GM19239 (cell line): ENCODE results near the gene YWHAH.
A peak's percentile ranks its signal among the peaks of the same experiment; 100 is the strongest.

Experiments used
- DNase-seq: peaks from one replicate; pipeline ENCODE4 v3.0.0; 2011; ENCODE audit warnings: low spot score; ENCODE audit not compliant: insufficient read length
- FAIRE-seq: peaks from 2 replicates; lab custom pipeline; 2011; peaks lifted over from hg19 to GRCh38; lab: Jason Lieb, UNC

YWHAH gene

DNA sequence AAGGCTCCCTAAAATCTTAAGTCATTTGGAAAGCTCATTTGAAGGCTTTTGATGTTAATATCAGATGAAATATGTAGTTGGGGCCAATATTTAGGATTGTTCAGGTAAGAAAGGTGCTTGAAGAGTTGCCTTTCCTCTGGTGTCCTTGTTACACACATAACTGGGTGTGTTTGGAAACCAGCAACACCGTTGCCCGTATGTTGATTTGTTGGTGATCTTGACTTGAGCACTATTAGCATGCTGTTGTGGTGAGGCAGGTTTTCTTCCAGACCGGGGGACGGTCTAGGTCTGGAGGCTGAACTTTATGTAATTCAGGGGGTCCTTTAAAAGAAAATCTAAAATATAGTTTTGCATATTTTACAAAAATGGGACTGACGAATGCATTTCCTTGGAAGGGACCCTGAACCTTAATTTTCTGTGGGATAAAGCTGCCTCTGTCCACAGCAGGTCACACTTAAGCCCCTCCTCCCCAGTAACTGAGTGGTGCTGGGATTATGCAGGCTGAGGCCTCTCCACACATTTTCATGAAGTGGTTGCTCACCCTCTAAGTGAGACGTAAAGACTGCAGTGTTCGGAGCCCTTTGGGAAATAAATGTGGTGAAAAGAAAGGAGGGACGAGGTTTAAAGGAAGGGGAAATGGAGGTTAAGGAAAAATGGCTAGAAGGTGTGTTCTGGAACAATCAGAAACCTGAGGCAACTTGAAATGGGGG lies 1.8 kb downstream of the YWHAH start:
- DNase-seq (no peak), FAIRE-seq (no peak)

DNA sequence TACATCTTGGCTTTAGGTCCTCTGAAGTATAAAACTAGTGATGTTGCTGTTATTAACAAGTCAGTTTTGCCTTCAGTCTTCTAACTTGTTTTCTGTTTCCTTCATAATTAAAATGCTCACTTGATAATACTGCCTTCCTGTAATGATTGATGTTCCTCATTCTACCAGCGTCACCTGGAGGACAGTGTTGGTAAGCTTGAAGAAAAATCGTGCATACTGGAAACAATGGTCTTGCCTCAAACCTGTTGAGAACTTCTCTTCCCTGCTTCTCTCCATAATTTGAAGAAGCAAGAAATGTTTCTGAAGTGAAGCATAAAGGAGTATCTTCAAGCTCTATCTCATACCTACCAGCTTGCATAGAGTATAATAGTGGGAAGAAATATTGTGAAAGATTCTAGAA lies 3.0 kb downstream of the YWHAH start:
- FAIRE-seq (peak; percentile 92), DNase-seq (no peak)

DNA sequence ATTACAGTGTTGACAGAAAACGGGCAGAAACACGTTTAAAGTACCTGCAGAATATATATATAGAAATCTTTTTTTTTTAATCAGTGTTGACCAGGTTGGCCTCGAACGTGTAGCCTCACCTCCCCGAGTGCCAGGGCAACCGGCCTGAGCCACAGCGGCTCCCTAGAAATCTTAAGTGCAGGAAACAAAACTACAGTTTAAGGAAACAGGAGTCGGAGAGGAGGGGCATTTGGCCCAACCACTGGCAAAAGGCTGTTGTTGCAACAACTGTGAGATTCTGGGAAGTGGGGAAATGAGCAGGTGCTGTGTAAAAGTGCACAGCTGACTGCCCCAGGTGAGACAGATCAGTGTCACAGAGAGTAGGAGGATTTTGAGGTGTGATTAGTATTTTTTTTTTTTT lies 3.7 kb downstream of the YWHAH start:
- DNase-seq (no peak), FAIRE-seq (no peak)

DNA sequence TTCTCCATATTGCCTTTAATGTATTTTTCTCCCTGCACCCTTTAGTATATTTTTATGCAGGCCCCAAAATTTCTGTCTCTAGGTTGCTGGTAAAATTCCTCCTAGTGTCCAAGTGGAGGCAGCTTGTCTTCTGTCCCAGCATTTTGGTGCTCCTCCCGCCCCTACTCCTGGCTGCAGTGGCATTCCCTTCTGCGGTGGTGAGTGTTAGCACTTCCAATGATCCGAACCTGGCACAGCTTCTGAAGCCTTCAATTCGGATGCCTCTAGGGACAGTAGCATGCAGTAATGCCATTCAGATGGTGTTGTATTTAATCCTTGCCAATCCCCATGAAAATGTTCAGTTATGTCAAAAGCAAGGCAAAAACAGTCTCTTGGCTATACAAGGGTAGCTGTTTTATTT lies 5.9 kb downstream of the YWHAH start:
- FAIRE-seq = no peak
- no peak for DNase-seq

DNA sequence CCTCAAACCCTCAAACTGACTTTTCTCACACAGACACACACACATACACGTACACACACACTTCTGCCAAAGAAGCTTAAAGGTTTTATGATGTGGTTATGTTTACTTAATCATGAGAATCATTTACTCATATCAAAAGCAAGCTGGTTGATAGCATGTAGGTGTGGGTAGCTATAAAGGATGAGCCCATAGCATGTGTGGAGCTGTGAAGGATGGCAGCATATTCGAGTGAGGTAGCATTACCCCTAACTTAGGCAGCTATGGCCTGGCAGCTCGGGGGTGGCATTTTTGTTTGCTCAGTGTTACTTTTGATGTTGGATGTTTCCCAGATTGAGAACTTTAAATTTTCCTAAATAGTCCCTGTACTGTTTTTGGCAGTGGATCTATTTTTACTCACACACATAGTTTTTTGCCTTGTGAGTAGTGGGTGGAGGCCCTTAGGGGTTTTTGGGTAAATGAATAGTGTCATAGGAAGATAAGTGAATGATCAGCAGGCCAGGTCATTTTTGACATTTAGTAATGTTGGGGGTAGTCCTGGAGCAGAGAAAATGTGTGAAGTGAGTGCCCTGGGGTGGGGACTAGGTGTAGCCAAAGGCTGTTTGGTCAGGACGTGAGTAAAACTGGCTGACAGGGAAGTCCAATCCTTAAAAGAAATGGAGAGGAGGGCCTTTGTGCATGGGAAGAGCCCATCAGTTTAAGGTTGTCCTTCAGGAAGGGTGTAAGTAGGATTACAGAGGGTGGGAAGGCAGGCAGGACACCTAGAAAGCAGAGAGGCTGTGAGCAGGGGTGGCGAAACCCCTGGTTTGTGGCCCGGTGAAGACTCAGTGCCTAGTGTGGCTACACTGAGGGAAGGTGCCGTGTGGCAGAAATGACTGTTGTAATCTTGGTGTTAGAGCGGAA lies 7.1 kb downstream of the YWHAH start:
- FAIRE-seq (no peak), DNase-seq (no peak)

DNA sequence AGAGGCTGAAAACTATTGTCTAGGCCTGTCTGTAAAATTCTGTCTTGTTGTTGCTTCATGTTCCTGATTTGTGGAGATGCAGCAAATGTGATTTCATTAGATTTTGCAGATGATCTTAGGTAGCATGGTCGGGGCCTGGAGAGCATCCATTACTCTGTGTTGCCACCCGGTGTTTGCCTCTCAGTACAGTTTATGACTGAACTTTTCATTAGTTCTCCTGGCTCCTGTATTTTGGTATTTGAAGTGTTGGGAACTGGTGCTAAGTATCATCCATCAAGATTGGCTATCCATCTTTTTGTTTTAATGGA lies 7.7 kb downstream of the YWHAH start:
- DNase-seq = no peak
- no peak for FAIRE-seq

DNA sequence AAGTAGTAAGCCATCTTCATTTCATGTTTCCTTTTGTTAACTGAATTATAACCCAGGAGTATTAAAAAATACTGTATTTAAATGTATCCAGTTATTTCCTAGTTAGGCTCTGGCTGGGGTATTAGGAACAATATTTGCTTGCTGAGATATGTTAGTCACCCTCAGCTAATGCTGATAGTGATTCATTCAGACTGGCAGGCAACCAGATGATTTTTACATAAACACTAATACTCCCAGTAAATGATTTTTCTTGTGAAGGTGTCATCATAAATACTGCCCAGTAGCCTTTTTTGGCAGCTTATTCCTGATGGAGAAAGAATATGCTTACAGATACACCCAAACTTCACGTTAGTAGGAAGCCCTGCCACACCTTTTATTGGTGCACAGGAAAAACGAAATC lies 8.1 kb downstream of the YWHAH start:
- no peak for DNase-seq
- FAIRE-seq = no peak

DNA sequence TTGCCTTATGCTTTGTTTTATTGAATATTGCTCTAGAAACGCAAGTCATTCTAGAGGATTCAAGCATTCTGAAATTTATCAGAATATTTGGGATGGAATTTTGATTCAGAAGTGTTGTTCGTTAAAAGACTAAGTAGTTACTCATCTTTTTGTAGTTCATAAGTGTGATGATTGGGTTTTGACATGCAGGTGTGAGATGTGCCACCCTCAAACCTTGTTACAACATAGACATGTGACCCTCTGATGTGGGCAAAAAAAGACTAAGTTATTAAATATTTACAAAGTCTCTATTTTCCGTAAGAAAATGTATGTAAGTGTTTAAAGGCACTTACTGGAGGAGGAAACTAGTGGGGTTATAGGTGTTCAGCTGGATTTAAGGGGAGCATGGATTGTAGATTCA lies 8.9 kb downstream of the YWHAH start:
- DNase-seq (no peak), FAIRE-seq (no peak)

DNA sequence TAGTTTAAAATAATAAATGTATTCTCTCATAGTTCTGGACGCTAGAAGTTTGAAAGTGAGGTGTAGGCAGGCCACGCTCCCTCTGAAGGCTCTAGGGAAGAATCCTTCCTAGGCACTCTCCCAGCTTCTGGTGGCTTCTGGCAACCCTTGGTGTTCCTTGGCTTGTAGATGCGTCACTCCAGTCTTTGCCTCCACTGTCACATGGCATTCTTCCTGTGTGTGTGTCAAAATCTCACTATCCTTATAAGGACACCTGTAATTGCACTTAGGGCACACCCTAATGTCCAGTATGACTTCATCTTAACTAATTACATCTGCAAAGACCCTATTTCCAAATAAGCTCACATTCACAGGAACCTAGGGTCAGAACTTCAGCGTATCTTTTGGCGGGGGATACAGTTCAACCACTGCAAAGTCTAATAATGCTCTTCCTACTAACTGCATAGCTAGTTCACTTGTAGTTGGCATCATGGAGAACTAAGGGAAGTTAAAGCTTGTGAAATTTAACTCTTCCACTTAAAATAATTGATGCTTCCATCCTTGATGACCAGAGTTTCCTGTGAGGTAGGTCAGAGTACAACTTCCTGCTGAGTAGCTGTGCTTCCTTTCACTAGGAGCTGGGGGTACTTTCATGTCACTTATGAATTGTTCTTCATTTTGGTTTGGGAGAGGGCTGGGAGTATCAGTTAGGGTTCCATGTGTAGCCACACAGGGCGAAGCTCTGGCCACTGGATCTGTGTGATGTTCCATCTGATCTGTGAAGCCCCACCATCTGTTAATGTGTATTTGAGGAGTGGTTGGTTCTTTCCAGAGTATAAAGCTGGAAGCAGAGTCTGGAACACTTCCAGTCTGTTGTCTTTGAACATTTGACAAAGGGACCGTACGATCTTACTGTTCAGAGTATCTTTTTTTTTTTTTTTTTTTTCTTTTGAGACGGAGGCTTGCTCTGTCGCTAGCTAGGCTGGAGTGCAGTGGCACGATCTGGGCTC lies 10.5 kb downstream of the YWHAH start:
- FAIRE-seq = no peak

DNA sequence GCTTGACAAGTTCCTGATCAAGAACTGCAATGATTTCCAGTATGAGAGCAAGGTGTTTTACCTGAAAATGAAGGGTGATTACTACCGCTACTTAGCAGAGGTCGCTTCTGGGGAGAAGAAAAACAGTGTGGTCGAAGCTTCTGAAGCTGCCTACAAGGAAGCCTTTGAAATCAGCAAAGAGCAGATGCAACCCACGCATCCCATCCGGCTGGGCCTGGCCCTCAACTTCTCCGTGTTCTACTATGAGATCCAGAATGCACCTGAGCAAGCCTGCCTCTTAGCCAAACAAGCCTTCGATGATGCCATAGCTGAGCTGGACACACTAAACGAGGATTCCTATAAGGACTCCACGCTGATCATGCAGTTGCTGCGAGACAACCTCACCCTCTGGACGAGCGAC lies 12.0 kb downstream of the YWHAH start:
- FAIRE-seq = no peak
- no peak for DNase-seq

More for the DNA sequence above, 10.5 kb downstream of the YWHAH start:
- no peak for DNase-seq

DNA sequence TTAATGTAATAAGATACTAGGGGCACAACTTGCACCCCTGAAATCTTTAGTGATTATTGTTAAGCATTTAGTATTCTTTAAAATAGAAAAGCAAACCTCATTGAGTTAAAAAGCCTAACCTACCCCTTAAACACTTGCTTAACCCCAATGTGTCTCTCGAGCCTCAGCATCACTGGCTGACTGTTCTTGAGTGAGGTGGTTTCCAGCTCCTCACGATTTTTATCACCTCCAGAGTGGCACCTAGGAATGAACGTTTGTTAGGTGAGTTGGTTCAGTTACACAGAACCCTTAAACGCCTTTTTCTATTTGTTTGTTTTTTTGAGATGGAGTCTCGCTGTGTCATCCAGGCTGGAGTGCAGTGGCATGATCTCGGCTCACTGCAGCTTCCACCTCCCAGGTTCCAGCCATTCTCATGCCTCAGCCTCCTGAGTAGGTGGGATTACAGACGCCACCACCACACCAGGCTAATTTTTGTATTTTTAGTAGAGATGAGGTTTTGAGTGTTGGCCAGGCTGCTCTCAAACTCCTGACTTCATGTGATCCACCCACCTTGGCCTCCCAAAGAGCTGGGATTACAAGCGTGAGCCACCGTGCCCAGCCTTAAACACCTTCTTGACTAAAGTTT lies 13.7 kb downstream of the YWHAH start:
- DNase-seq (no peak), FAIRE-seq (no peak)

DNA sequence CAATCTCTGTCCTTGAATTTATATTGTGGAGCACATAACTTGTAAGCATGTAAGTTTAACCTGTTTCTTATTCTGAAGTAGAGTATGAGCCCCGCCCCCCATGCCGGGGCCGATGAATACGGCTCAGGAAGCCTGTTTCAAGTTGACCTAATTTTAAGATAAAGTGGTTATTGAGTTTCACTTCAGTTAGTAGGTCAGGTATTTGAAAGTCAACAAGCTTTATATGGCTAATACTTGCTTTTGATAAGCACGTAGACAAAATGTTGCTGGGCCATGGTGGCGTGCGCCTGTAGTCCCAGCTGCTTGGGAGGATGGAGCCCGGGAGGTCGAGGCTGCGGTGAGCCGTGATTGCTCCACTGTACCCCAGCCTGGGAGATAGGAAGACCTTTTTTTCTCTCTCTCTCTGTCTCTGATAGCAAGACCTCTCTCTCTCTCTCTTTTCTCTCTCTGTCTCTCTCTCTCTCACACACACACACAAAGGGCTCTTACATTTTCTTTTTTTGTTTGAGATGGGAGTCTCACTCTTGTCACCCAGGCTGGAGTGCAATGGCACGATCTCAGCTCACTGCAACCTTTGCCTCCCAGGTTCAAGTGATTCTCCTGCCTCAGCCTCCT lies 14.4 kb downstream of the YWHAH start:
- DNase-seq (no peak), FAIRE-seq (no peak)

DNA sequence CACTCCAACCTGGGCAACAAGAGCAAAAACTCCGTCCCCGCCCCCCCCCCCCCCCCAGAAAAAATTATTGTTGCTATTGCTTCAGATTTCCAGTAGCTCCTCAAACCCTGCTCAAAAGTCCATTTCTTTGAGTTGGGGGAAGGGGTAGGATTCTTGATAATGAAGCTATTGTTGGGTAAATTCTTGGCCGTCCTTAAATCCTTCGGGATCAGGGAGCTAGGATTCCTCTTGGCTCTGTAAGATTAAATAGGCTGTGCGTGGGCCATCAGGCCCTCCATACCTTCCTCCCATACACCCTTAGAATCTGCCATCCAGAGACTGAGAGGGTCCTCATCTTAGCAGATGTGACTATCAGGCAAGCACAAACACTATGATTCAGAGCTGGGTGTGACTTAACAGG lies 16.4 kb downstream of the YWHAH start:
- DNase-seq = no peak
- FAIRE-seq = no peak

DNA sequence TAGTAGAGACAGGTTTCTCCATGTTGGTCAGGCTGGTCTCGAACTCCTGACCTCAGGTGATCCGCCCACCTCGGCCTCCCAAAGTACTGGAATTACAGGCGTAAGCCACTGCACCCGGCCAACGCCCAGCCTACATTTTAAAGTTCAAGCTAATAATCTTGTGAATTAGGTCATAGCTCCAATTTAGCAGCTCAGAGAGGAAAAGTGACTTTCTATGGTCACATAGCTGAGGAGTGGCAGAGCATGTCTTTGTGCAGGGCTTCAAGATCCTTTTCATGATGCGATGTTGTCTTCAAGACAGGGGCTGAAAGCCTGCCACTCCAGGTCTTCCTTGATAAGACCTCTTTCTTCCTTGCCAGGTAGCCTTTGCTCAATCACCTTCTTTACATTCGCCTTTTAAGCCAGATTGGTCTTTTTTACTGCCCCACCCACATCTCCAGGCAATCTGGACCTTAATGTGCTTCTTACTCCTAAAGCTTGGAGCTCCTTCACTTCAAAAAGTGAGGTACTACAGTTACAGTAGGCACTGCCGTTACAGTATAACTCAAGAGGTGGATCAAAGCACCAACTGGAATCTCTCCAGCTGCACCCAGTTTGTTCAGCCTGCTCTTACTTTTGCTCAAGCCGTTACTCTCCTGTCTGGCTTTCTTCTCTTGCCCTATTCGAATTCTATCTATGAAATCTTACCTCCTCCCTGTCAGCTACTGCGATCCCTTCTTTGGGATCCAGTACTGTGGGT lies 18.2 kb downstream of the YWHAH start:
- DNase-seq (no peak), FAIRE-seq (no peak)

DNA sequence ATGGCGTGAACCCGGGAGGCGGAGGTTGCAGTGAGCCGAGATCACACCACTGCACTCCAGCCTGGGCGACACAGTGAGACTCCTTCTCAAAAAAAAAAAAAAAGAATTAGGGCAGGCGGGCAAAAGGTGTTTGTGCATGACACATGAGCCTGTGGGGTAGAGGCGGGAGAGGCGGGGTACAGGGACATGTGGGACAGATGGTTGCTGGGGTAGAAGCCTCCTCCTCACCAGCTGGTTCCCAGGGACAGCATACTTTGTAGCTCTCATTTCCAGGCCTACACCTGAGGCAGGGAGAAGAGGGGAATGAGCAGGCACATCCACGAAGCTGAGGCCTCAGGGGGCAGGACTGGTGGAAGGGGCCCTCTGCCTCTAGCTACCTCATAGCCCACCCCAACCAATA lies 23.7 kb downstream of the YWHAH start:
- FAIRE-seq (no peak), DNase-seq (no peak)

DNA sequence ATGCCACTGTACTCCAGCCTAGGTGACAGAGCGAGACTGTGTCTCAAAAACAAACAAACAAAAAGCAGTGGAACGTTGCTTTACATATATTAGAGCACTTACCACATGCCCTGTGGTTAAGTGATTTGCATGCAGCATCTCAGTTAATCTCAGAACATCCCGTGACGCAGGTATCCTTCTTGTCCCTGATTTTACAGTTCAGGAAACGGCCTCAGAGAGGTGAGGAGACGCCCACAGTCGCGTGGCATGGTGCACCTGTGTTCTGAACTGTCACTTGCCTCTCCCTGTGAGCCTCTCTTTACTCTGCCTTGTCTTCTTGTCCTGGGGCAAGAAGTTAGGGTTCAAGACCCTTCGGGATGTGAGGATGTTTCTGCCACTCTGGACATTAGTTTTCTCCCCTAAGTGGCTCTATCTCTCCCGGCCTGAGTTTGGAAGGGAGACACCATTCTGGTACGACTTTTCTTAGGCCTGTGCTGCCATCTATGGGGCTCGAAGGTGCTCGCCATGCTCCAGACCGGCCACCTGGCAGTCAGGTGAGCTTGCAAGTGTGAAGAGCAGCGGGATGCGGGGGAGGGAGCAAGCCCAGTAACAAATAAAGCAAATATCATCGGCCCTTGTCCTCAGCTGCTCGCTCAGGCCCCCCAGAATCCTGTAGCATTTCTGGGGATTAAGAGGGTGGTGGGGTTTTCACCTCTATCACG lies 25.6 kb downstream of the YWHAH start:
- FAIRE-seq (peak; percentile 64), DNase-seq (peak; percentile 61)

DNA sequence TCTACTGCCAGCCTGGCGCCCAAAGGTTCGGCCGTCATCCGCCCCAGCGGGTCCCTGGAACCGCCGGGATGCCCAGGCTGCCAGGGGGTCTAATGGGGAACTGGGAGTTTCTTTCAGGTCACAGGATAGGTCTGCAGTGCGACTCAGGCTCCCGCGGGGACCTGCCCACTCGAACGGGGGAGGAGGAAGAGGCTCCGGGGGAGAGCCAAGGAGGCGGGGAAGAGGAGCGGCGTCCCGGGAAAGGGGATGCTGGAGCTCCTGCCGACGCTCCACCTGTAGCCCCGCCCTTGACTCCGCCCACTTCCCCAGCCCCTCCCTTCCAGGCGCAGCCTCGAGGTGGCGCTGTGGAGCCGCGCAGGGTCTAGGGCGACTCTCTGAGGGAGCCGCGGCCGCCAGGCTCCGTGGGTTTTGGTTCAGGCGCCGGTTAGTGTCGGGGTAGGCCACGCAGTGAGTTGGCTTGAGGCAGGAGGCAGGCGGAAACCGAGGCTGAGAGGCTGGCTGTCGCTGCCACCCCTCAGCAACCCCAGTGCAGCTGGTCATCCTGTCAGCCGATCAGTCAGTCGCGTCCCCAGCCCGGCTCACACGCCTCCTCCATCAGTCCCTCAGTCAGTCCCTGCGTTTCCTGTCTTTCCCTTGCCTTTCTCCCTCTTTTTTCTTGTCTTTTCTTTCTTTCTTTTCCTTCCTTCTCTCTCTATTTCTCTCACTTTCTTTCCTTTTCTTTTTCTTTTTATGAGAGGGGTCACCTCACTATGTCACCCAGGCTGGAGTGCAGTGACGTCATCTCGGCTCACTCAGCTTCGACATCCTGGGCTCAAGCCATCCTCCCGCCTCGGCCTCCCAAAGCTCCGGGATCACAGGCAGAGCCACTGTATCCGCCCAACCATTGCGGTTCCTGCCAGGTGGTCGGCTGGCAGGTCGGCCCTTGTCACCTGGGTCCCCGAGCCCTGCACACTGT lies 26.4 kb downstream of the YWHAH start:
- FAIRE-seq = no peak
- DNase-seq = peak; percentile 85
